Type B pancreatic cell (in vitro differentiated cells): ENCODE measurements around the gene EHMT1. TPM values are rescaled to one million over a fixed set of nuclear protein-coding genes. Genes with fewer than 3 reads are reported as not detected.

ENCODE experiments used
- DNase-seq: peaks from one replicate; pipeline ENCODE4 v3.0.0; 2021; ENCODE audit warnings: mixed read lengths; ENCODE audit not compliant: unreplicated experiment; ENCODE audit errors: extremely low spot score
- H3K27ac Mint-ChIP-seq: 2 replicates; pipeline ENCODE4 v1.8.0; 2021; ENCODE audit warnings: mild to moderate bottlenecking, mixed read lengths
- H3K27me3 Mint-ChIP-seq: 2 replicates; pipeline ENCODE4 v1.8.0; 2021; ENCODE audit warnings: mixed read lengths
- H3K36me3 Mint-ChIP-seq: 2 replicates; pipeline ENCODE4 v1.8.0; 2021; ENCODE audit warnings: mixed read lengths
- H3K4me1 Mint-ChIP-seq: one replicate; pipeline ENCODE4 v1.8.0; 2021; ENCODE audit warnings: mixed read lengths; ENCODE audit not compliant: unreplicated experiment
- H3K4me3 Mint-ChIP-seq: 2 replicates; pipeline ENCODE4 v1.8.0; 2021; ENCODE audit warnings: mild to moderate bottlenecking, mixed read lengths
- H3K9me3 Mint-ChIP-seq: 2 replicates; pipeline ENCODE4 v1.8.0; 2021; ENCODE audit warnings: mixed read lengths
- CTCF ChIP-seq: fragments of 200-600 bp; sonication (generic); conservative IDR thresholded peaks from 2 replicates; pipeline ENCODE4 v1.5.0; 2021; ENCODE audit warnings: antibody characterized with exemption, mild to moderate bottlenecking
- total RNA-seq: library from RNA; stranded (reverse); gene quantifications from 2 replicates; pipeline ENCODE4 v1.2.1, GENCODE V29; 2021; ENCODE audit warnings: low replicate concordance

The EHMT1 gene
- total RNA-seq, 1 donor from 2014 or later = 111 TPM

- Mint-ChIP-seq H3K4me3 (no peak overlapping the region), H3K27ac (no peak overlapping the region), H3K36me3 (peaks cover 27% of the 10 kb centered on the region)
These were observed 50.5 kb downstream of the EHMT1 start for GRCh38 chr9:137669261-137669672.

DNA sequence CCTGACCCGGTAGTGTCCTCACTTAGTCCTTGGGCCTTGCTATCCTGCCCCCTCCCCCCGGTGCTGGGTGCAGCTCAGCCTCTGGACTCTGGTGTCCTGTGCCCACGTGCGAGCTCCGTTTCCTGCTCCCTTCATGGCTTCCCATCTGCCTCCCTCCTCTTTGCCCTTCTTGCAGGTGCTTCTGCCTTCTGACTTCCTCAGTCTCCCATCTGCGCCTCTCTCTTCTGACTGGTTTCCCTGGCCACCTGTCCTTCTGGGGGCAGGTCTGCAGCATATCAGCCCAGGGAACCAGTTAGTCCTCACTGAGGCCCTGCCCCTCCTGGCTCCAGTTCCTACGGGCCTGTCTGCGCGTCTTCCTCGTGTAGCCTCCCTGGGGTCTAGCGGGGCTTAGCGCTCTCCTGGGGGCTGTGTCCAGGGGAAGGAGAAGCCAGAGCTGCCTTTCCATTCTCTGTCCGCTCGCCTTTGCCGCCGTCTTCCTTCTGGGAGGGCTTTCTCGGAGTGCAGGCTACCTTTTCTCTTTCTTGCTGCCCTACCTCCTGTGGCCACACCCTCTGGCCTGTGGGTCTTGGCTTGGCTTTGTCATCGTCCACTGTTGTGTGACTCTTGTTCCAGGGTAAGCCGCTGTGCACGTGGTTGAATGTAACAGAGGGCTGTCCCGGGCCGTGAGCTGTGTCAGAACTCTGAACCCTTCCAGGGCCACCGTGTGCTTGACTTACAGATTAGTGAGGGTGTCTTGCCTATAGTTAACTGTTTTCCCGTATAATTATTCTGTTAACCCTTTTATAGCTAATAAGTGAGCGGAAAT, 51.8 kb downstream of the EHMT1 start:
- Mint-ChIP-seq H3K4me3 (peak overlapping the region; percentile 73), H3K27me3 (no peaks in the 10 kb centered on the region), H3K9me3 (no peaks in the 10 kb centered on the region), H3K27ac (peak overlapping the region; percentile 77), H3K4me1 (peaks cover 62% of the 10 kb centered on the region), H3K36me3 (peaks cover 32% of the 10 kb centered on the region)
- no peak for DNase-seq
- no peak for TF ChIP-seq CTCF

More at GRCh38 chr9:137669261-137669672, 50.5 kb downstream of the EHMT1 start:
- TF ChIP-seq CTCF = no peak
- Mint-ChIP-seq H3K9me3 (no peaks in the 10 kb centered on the region), H3K27me3 (no peaks in the 10 kb centered on the region), H3K4me1 (peaks cover 63% of the 10 kb centered on the region)
- DNase-seq = no peak

- peak overlapping the region; percentile 77 for H3K27ac Mint-ChIP-seq
- no peaks in the 10 kb centered on the region for H3K27me3 Mint-ChIP-seq
- no peak for TF ChIP-seq CTCF
- H3K36me3 Mint-ChIP-seq = peaks cover 32% of the 10 kb centered on the region
- H3K9me3 Mint-ChIP-seq = no peaks in the 10 kb centered on the region
- DNase-seq = no peak
- H3K4me3 Mint-ChIP-seq = no peak overlapping the region
- peaks cover 56% of the 10 kb centered on the region for H3K4me1 Mint-ChIP-seq
These were observed 52.4 kb downstream of the EHMT1 start for GRCh38 chr9:137671196-137671538.

- H3K4me3 Mint-ChIP-seq = peak overlapping the region; percentile 8
- no peaks in the 10 kb centered on the region for H3K27me3 Mint-ChIP-seq
- peaks cover 50% of the 10 kb centered on the region for H3K4me1 Mint-ChIP-seq
- TF ChIP-seq CTCF = no peak
- H3K36me3 Mint-ChIP-seq = peaks cover 32% of the 10 kb centered on the region
- H3K9me3 Mint-ChIP-seq = no peaks in the 10 kb centered on the region
- no peak for DNase-seq
- no peak overlapping the region for H3K27ac Mint-ChIP-seq
These were observed 52.9 kb downstream of the EHMT1 start for GRCh38 chr9:137671721-137672120.

DNA sequence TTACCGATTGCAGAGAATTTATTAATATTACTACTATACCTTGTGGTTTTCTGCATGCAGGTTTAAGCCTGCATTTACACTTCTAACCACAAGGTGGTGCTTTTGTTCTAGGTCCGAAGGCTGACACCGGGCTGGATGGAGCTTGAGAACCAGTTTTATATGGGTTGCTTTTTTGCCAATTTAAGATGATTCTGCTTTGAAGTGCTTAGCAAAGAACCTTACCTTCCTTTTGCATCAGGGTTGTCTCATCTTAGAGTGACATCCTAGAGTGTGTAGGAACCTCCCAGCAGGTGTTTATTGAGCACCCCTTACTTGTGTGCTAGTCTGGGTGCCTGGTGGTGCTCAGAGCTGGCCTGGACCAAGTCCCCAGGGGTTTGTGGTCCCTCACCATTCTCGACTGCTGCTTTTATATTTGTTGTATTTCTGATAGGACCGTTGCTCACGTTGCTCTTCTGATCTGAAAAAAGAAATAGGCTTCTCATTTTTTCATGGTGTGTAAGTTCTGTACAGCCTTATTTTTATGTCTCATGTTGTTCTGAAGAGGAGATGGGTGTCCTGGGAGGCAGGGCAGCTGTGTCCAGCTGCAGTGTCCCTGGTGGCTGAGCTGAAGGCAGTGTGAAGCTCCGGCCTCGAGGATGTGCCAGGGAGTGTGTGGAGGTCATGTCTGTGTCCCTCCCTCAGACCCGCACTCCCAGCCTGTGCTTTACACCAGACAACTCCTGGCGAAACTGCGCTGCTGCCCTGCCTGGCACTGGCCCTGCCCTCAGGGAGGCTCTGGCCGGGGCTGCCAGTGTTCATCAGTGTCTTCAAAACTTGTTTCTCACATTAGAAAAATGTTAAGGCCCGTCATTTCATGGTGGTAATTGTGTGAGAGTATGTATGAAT, 54.3 kb downstream of the EHMT1 start:
- Mint-ChIP-seq H3K27me3 (no peaks in the 10 kb centered on the region), H3K36me3 (peaks cover 25% of the 10 kb centered on the region), H3K27ac (peak overlapping the region; percentile 59), H3K4me1 (peaks cover 47% of the 10 kb centered on the region), H3K4me3 (no peak overlapping the region), H3K9me3 (no peaks in the 10 kb centered on the region)
- TF ChIP-seq CTCF = peak; percentile 89
- DNase-seq = no peak
